Cortex of kidney (tissue), 1 donor: ENCODE measurements around the gene ADAMTS2.

Source experiments
- DNase-seq: peaks from one replicate; lab custom pipeline; 2025; lab: John Stamatoyannopoulos, UW

ADAMTS2 gene

DNA sequence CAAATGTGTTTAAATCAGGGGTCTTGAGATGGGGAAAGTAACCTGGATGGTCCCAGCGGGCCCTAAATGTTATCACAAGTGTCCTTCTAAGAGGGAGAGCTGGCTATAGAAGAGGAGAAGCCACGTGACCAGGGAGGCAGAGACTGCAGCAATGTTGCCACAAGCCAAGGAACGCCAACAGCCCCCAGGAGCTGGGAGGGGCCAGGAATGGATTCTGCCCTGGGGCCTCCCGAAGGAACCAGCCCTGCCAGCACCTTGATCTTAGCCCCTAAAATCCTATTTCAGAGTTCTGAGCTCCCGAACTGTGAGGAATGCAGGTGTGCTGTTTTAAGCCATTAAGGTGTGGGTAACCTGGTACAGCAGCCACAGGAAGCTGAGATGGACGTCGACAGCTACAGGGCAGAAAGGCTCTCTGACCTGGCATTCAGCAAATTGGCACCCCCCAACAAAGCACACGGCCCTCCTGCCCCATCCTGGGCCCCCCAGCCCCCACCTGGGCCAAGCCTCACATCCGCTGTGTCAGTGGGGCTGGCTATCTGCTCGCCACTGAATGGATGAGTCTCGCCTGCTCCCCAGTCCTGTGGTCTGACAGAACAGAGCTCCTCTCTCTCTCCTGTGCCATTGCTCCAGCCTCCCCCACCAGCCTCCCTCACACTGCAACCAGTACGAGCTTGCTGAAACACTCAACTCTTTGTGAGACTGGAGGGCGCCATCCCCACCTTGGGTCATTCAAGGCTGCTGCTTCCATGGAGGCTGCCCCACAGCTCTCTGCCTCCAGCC lies 78.8 kb downstream of the ADAMTS2 start:
- no peak for DNase-seq

DNA sequence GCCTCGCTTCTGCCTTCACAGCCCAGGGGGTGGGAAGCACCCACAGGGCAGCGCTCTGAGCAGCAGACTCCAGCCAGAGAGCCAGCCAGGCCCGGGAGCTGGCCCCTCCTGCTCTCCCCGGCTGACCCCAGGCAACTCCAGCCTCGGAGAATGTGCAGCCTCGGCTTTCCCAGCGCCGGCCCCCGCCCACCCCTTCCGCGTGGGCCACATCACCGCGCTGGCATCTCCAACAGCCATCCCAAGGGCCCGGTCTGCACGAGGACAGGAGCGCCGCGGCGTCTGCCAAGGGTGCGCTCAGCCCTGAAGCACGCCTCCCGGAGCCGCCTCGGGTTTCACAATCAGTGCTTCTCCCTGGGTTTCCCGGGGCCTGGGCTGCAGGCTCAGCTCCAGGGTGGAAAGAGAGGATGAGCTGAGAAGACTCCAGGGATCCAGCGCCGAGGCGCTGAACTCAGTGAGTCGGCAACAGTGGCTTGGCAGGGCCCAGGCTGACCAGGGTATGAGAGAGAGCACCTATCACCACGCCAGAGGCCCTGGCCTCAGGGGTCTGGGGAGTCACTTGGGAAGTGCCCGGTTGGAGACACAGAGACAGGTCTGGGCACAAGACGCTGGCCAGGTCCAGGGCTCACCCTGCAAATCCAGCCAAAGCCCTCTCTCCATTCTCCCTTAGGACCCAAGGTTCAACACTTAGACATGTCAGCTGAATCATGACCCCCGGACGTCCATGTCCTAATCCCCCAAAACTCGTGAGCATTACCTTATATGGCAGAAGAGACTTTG lies 79.6 kb downstream of the ADAMTS2 start:
- no peak for DNase-seq

DNA sequence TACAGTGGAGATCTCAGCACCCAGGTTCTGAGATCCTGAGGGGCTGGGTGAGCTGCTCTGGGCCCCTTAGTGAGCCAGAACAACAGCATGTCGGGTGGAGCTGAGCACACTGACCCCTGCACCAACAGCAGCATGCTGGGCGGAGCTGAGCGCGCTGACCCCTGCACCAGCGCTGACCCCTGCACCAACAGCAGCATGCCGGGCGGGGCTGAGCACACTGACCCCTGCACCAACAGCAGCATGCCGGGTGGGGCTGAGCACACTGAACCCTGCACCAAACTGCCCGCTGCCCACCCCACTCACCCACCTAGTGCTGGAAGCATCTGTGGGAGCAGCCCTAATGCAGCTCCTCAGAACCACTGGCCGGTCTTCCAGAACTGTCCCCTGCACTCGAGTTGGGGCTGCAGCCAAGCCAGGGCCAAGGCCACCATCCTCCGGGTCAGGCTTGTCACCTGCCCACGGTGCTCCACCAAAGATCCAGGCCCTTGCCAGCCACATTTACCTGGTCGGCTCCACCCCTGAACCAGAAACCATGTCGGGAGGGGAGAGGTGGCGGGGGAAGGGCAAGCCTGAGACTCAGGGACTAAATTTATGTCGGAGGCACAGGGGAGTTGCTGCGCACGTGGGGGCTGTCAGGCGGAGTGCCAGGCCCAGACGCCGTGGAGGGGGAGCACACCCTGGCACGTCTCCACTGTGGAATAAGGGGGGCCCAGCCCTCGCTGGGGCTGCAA lies 80.3 kb downstream of the ADAMTS2 start:
- no peak for DNase-seq

DNA sequence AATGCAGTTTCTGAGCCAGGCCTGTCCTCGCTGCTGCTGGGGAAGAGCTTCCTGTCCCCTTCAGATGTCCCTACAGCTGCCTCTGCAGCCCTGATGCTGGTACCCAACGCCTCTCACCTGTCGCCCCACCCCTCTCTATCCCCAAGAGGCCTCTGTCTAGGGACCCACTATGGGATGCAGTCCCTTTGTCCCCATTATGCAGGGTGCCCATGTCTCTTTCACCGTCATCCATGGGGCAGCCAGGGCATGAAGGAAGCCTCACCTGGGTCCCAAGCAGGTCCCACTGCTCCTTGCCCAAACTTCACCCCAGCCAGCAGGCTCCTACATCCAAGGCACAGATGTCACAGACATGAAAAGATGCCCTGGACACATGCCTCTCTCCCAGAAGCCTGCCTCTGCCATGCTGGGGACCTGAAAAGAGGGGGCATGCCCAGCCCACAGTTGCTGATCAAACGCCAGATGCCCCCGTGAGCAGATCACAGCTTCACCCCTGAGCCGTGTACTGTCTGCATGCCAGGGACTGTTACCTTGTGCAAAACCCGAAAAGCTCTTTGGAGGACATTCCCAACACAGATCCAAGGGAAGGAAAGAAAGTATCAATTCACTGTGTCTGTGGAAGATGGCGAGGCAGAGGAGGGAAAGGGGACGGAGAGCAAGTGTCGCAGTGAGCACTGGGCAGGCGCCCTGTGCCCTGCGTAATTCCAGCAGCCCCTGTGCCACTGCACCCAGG lies 81.0 kb downstream of the ADAMTS2 start:
- DNase-seq = no peak

DNA sequence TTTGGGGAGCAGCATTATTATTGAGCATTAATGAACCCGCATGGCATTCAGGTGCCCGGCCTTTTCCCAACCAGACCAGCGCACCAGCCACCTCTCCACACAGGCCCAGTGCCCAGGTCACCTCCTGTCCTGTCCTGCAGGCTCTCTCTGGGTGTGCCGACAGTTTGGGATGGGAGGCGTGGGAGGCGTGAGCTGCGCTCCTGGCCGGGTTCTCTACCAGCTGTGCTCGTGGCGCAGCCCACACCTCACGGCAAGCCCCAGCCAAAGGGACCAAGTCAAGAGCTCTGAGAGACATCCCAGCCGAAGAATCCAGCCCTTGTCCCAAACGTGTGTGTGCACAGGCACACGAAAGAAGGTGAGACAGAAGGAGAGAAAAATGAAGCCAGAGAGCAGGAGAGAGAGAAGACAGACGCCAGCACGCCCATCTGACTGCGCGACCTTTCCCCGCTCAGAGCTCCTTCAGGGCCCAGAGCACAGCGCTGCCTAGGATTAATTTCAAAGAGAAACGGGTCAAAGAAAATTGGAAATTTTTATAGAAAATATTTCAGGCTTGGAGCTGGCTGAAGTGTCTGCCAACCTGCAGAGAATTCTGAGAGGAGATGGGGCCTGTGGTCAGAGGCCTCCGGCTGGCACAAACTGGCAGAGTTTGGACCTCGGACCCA lies 81.7 kb downstream of the ADAMTS2 start:
- no peak for DNase-seq

DNA sequence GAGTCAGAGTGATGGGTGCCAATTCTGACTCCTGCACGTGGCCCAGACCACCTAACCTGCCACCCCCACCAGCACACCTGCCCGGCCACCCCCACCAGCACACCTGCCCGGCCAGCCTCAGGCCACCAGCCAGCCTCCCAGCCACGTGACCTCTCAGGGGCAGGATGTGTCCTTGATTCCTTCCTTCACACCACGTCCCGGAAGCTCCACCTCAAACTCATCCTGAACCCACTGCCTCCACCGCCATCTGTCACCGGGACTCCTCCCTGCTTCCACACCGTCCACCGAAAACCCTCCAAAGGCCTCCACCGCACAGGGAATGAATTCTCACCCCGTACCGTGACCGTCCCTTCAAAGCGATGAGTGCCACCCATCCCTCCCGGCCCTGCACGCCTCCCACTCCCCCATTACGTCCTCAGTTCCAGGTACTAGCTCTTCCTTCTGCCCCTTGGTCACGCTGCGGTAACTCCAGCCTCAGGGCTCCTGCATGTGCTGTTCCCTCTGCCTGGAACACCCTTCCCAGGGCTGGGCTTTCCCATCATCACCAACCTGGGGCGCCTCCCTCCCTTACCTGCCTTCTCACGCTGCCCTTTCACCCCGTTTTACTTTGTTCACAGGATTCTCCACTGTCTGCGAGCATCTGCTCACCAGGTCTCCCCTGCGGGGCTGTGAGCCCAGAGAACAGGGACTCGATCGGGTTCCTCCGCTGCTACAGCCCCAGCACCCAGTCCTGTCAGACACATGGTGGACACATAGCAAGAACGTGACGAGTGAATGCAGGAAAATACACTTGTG lies 82.9 kb downstream of the ADAMTS2 start:
- DNase-seq = no peak

DNA sequence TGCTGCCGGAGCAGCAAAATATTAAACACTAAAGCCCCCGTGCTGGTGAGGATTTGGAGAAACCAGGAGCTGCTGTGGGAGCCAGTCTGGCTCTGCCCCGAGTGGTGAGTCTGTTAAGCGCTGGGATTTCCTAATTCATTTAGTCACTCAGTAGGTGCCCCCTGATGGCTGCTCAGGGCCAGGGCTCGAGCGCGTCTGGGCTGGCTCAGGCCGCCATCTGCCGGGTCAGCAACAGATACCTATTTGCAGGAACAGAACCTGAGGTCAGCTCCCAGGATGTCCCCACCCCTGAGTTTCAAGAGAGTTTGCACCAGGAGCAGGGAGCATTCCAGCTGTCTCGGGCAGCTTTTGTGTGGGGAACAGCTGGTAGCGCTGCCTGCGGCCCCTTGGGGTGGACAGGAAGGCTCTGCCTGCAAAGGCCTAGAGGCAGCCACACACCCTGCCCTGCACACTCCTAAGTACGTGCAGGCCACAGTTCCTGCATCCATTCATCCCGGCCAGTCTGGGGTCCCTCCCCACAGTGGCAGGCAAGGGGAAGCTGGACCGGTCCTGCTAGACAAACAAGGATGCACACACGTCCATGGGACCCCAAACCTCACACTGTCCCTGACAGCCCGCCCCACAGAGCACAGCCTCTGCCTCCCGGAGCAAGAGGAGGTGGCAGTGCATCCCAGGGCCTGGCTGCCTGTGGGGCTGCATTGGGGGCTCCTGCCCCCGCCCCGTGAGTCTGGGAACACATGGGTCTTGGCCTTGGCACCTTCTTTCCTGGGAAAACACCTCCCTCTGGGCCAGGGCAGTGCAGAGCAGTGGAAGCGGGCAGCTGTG lies 83.7 kb downstream of the ADAMTS2 start:
- no peak for DNase-seq

DNA sequence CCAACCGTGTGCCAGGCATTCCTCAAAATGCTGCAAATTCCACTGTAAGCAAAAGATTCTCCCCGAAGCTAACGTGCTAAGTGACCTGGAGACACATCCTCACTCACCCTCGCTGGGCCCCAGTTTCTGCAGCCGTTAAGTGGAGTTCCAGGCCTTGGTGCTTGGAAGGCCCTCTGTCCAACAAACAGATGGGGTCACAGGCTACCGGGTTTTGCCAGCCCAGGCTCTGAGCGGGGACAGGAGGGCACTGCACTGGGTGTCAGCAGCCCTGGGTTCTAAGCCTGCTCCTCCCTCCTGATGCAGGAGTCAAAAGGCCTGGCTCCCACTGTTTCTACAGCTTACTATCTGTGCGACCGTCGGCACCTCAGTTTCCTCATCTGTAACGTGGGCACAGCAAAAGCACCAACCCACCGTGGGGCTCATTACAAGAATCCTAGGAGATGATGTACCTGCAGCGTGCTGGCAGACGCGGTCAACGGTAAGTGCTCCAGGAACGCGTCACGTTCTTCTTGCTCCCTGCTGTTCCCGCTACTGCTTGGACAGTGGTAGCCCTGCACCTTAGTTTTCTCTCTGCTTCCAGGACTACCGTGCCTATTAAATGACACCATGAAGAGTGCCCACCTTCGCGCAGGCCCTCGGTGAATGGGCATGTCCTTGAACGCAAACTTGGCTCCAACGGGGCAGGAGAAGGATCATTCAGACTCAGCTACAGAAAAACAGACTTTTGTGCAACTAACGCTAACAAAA lies 84.8 kb downstream of the ADAMTS2 start:
- no peak for DNase-seq

DNA sequence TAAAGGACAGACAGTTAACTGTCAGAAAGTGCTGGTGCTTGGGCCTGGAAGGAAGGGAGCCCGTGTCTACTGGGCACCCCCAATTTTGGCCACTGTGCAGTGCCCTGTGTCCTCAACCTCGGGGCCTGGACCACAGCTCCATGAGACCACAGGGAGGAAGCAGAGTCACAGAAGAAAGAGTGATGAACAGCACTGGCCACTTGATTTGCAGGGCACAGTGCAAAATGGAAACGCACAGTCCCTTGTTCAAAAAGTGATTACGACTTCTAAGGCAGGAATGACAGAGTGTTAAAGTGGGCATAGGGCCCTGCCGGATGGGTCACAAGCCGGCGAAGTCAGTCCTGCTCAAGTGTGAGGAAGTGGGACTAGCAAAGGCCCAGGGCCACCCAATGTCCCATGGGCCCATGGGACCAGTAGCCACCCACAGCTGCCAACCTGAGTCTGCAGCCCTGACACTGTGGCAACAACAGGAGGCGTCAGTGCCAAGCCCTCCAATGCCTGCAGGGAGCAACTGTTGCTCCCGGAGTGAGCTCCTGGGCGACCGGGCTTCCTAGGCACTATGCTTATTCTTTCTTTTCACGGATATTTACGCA lies 85.4 kb downstream of the ADAMTS2 start:
- no peak for DNase-seq

DNA sequence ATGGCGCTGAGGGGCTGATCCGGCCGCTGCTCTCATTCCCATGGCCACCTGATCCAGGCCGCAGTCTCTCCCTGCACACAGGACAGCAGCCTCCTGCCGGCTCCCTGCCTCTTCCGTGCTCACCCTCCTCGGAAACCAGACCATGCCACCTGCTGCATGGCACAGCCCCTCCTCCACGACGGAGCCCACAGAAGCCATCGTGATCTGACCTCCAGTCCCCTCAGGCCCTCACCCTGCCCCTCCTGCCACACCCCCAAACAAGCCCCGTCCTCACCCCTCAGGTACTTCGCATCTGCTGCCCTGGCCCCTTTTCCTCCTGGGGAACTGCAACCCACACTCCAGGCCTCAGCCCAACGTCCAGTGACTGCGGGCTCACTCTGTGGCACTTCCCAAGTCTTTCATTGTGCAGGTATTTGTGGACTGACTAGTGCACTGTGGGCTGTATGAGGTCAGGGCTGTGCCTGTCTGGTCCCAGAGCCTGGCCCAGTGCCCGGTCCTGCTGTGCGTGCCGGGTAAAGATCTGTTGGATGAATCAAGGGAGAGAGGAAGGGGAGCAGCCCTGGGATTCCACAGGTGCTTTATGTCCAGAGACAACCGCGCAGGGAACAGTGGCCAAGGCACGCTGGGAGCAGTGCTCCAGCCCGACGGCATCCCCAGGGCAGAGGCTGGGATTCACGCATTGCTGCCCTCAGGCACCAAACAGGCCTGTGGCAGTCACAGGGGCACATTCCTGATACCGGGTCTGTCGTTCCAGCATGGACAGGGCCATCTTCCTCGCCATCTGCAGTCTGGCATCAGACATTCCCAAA lies 86.1 kb downstream of the ADAMTS2 start:
- DNase-seq = no peak

DNA sequence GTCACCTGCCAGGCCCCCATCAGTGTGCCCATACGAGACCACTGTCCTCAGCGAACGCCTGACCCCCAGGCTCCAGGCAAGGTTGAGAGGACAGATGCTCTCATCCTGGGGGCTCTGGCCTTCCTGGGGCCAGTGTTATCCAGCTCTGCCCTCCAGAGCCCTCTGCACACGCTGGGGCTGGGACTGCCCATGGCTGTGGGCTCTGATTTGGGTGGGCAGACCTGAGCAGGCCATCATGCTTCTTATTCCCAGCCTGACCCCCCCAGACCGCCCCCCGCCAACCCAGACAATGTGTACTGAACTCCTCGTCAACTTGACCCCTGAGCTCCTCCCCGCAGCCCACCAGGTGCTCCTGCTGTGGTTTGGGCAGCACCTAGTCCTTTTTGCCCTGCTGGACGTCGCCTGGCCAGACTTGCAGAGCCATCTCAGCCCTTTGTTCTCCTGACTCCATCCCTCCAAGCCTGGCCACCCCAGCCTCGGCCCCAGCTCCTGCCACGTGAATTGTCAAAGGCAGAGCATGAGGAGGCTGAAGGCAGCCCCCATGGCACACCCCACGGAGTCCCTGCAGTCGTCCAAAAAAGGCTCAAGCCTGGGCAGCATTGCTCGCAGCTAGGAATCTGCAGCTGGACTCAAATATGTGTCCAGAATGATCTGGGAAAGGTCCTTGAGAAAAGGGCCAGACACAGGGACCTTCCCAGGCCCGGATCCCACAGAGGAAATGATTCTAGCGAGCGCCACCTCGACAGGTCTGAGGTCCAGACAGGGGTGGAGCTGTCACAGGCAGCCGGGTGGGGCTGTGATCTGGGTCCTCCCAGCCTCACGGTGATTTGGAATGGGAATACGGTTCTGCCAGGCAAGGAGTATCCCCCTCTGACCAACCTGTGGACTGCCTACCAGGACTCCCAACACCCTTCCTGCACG lies 87.0 kb downstream of the ADAMTS2 start:
- no peak for DNase-seq

DNA sequence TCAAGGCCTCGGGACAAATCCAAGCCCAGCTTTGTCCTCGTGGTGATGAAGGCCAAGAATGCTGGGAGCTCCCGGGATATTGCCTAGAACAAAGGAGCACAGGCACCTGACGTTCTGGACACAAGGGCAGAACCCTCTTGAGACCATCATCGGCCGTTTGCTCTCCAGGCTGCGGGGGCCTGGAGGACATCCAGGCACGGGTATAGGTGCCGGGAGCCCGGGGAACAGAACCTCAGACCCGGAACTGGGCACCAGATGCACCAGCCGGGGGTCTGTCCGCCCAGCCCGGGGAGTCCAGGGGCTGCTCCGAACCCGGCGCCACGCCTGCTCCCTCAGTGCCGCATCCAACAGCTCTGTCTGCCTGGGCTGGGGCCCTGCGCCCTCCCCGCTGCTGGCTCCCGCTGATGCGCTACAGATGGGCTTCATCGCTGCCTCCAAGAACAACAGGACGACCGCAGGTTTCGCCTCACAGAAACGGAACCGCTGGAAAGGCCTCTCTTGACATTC lies 88.0 kb downstream of the ADAMTS2 start:
- no peak for DNase-seq

DNA sequence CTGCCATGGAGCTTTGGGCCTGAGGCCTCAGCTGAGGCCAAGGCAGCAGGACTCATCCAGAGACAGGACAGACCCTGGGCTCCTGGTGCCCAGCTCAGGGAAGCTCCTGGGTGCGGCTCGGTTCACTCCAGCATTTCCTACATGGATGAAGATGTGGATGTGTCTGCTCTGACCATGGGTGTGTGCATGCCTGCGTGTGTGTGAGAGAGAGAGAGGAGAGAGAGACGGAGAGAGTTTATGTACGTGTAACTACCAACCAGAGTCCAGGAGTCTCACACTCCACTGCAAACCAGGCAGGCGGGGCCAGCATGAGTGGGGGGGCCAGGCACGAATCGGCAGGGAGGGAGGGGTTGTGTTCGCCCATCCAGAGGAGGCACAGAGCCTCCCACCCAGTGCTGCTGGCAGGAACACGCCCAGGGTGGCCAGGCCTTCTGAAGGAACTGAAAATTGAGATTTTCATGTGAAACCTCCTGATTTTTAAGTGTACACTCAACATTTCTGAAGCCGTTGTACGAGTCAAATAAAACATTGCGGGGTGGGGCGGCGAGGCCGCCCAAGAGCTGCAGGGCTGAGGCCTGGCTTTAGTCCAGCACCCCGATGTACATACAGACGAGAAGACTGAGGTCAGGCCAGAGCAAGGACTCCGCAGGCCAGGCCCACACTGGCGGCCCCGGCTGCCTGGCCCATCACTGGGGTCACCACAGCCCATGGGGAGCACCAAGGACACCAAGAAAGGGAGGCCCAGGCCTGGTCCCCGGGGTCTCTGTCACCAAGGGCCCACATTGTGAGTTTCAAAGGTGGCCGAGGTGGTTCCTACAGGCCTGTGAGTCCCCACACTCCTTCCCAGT lies 88.7 kb downstream of the ADAMTS2 start:
- no peak for DNase-seq

DNA sequence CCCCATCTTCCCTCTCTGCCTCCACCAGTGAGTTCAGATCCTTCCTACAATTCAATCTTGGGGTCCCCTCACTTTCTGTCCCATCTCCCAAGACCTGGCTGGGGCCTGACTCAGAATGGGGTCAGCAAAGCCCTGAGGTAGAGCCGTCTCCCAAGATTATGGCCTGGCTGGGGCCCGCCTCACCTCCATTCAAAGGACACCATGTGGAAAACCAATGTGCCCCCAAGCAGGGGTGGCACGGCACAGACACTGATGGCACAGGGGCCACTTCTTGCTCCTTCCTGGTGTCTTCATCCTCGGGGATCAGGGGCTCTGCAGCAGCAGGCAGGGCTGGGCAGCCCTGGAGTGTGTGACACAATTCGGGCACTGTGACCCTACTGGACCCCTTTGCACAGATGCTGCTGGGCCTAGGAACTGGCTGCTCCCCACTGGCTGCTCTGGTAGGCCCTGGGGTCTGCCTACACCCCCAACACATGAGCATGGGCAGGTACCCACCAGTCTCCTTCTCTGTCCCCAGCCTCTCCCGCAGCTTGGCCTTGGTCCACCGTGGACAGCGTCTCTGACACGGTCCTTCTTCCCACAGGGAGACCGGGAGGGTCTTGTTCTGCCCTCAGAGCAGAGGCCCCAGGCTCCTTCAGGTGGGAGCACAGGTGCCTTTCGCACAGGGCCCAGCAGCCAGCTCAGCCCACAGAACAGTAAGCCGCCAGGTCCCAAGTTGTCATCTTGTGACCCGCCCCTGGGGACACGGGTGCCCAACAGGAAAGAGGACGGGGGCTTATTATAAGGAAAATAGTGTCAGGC lies 89.5 kb downstream of the ADAMTS2 start:
- no peak for DNase-seq
